ENCODE measurements around the gene RPS29.

RPS29 gene

DNA sequence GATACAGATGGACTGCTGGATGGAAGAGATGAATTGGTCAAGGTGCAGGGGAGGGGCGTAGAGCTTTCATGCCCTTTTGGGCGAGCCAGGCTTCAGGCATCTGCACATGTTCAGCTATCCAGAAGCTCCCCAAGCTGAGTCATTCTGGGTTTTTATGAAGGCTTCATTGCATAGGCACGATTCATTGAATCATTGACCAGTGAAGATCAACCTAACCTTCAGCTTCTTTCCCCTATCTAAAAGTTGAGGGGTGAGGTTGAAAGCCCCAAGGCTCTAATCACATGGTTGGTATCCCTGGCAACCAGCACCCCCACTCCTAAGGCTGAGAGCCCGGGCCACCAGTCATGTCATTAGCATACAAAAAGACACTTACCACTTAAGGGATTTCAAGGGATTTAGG is 36.3 kb downstream of the RPS29 start:
- ATAC-seq: no peak

DNA sequence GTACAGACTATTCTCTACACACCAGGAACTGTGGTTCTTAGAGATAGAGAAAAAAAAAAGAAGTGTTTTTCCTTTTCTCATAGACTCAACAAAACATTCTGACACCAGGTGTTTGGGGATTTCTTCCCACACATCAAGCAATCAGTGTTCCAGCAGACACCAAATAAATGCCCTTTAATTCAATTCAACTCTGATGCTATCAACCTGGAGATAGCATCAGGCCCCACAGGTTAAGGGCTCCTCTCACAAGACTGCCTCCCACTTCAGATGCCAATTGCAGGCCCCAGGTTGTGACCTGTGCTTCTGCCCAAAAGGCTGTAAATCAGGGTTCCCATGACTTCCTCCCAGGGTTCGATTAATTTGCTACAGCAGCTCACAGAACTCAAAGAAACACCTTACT is 36.7 kb downstream of the RPS29 start:
- no peak for ATAC-seq

DNA sequence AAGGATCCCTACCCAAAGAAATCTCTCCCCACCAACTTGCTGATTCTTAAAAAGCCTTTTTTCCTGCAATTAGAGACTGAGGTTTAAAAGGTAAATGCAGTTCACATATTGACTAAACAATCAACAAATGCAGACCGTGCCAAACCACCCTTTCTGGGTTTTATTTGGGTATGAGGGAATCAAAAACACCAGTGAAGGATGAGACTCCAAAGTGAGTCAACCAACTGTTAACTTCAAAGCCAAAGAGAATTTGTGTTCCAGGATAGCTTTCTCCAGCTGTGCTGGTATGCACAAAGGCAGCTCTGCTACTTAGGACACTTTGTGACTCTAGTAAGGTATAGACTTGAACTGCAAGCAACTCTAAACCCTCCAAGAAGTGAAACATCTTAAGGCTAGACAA is 39.4 kb downstream of the RPS29 start:
- ATAC-seq: no peak

DNA sequence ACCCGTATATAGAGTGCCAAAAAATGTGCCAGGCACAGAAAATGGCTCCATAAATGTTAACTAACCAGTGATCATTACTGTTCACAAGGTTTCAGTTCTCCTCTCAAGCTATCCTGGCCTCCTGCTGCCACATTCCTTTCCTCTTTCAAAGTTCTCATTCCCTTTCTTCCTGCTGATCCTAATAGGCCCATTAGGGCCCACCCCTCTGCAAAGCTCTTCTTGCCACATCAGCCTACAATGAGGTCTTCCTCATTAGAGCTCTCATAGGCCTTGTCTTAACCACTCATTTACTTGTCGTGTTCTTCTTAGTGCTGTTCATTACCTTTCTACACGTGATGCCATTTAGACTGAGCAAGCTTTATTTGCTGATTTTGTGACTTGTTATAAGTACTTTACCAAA is 40.5 kb downstream of the RPS29 start:
- ATAC-seq: no peak

DNA sequence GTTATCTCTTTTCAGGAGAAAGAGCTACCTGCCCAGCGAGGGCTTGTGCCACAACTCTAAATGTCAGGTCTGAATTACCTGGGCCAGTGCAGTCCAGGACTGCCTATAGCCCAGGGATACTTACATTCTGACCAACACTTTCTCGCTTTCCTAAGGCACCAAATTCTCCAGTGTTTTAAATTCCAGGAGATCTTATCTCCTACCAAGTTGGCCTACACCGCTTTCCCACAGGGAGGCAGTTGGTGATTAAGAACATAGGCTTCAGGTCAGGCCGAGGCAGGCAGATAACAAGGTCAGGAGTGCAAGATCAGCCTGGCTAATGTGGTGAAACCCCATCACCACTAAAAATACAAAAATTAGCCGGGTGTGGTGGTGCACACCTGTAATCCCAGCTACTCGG is 41.1 kb downstream of the RPS29 start:
- no peak for ATAC-seq

DNA sequence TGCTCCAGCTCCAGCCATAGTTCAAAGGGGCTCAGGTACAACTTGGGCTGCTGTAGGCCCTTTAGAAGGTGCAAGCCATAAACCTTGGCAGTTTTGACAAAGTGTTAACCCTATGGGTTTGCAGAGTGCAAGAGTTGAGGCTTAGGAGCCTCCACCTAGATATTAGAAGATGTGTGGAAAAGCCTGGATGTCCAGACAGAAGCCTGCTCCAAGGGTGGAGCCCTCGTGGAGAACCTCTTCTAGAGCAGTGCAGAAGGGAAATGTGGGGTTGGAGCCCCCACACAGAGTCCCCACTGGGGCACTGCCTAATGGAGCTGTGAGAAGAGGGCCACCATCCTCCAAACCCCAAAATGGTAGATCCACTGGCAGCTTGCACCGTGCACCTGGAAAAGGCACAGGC is 45.1 kb downstream of the RPS29 start:
- ATAC-seq: no peak

DNA sequence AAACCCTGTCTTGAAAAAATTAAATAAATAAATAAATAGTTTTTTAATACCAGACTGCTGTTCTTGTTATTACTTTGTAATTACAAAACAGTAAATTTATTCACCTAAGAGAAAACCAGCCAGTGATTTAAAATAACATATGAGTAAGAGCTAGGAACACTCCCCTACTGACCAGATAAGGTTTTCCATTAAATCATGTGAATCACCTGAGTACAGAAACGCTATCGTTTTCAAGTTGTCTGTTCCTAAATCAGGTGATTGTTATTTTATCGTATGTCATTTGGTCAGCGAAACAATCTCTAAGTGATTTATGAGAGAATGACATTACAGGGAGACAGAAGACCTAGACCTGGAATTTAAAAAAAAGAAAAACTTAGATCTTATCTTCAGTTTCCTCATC is 47.3 kb downstream of the RPS29 start:
- no peak for ATAC-seq
